Natural killer cell (primary cell): ENCODE measurements around the gene RNF14. TPM values are rescaled to one million over a fixed set of nuclear protein-coding genes. Genes with fewer than 3 reads are reported as not detected.

Experiments used
- ATAC-seq, 3 donors: fragments of 150-1000 bp in 2 of 3; fragments of 200-7000 bp in 1 of 3; cut with Tn5 transposase; 1 replicate in 1 of 3; 2 replicates in 2 of 3; pipeline ENCODE4 v1.10.0; 2021; ENCODE audit warnings: mild to moderate bottlenecking in 2 of 3, moderate library complexity in 2 of 3
- DNase-seq, 2 donors: peaks; one replicate each; pipeline versions ENCODE4 v3.0.0 to v3.0.0-alpha.2; 2013 to 2021; ENCODE audit warnings: mixed read lengths in 1 of 2
- H3K27ac ChIP-seq: one replicate; pipeline ENCODE4 v1.5.1; 2013; ENCODE audit warnings: mild to moderate bottlenecking, low read length
- H3K27me3 ChIP-seq: one replicate; pipeline ENCODE4 v1.6.1; 2013; ENCODE audit warnings: low read length; ENCODE audit not compliant: control insufficient read depth, insufficient read depth
- H3K36me3 ChIP-seq: one replicate; pipeline ENCODE4 v1.6.1; 2013; ENCODE audit warnings: low read length; ENCODE audit not compliant: control insufficient read depth, insufficient read depth
- H3K4me1 ChIP-seq: one replicate; pipeline ENCODE4 v1.6.1; 2013; ENCODE audit warnings: low read length; ENCODE audit not compliant: control insufficient read depth, insufficient read depth
- H3K4me3 ChIP-seq: one replicate; pipeline ENCODE4 v1.5.1; 2013; ENCODE audit warnings: low read length
- H3K9me3 ChIP-seq: one replicate; pipeline ENCODE4 v1.6.1; 2013; ENCODE audit warnings: low read length; ENCODE audit not compliant: control insufficient read depth, insufficient read depth
- H3K27ac Mint-ChIP-seq, 2 donors: one replicate each; pipeline ENCODE4 v1.8.0; 2022; ENCODE audit warnings: mild to moderate bottlenecking in 2 of 2, mixed read lengths in 2 of 2, moderate library complexity in 1 of 2
- H3K27me3 Mint-ChIP-seq, 2 donors: one replicate each; pipeline ENCODE4 v1.8.0; 2022; ENCODE audit warnings: low read depth in 2 of 2, mixed read lengths in 2 of 2
- H3K36me3 Mint-ChIP-seq: one replicate; pipeline ENCODE4 v1.8.0; 2022; ENCODE audit warnings: mixed read lengths
- H3K4me1 Mint-ChIP-seq, 2 donors: one replicate each; pipeline ENCODE4 v1.8.0; 2022; ENCODE audit warnings: mixed read lengths in 2 of 2
- H3K4me3 Mint-ChIP-seq: one replicate; pipeline ENCODE4 v1.8.0; 2022; ENCODE audit warnings: mild to moderate bottlenecking, moderate library complexity, mixed read lengths
- H3K9me3 Mint-ChIP-seq, 2 donors: one replicate each; pipeline ENCODE4 v1.8.0; 2022; ENCODE audit warnings: mixed read lengths in 2 of 2
- CTCF ChIP-seq: fragments of 200-600 bp; IDR thresholded peaks from one replicate; pipeline ENCODE4 v1.8.0; 2022; ENCODE audit warnings: antibody characterized with exemption
- WGBS: methylation state at CpG from one replicate; pipeline ENCODE4 v1.1.7; 2013; ENCODE audit warnings: missing lambda C conversion rate; ENCODE audit not compliant: insufficient coverage; 5-methylcytosine and 5-hydroxymethylcytosine counted together
- intact Hi-C: fragments of 100-400 bp; cut with micrococcal nuclease; formaldehyde crosslinking; loops from one replicate; pipeline ENCODE4 v1.14.2; 2022
- total RNA-seq, 4 donors: library from RNA; stranded (reverse); fragments of 120-200 nt in 1 of 4; gene quantifications; one replicate each; pipeline versions ENCODE4 v1.2.3 to v1.2.4, GENCODE V29; 2013 to 2022

The RNF14 gene
- total RNA-seq, 3 donors from 2014 or later (not counting 1 experiment from before 2014, with no cell fraction given): 20.6 to 29.2 (median 21.3) TPM

DNA sequence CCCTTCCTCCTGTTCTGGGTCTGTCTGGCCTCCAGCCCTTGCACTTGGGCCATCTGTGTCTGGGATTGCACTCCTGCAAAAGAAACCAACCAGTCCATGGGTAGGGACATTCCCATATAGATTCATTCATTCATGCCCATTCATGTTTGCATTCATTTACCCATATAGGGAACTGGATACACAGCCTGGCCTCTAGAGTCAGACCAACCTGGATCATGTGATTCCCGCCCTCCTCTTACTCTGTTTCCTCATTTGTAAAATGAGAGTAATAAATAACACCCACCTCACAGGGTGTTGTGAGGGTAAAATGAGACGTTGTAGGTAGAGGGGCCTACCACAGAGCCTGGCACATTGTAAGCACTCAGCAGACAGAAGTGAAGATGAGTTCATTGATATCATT, 19.4 kb upstream of the RNF14 start:
- Mint-ChIP-seq H3K4me1 (peaks cover 5 to 16% of the 10 kb centered on the region in 2 donors), H3K27me3 (peaks cover 0 to 4% of the 10 kb centered on the region in 2 donors), H3K27ac (no peak overlapping the region), H3K9me3 (no peaks in the 10 kb centered on the region), H3K36me3 (no peaks in the 10 kb centered on the region), H3K4me3 (no peak overlapping the region)
- ATAC-seq (no peak), DNase-seq (no peak)
- Histone ChIP-seq H3K27ac (no peak overlapping the region), H3K4me1 (no peaks in the 10 kb centered on the region), H3K9me3 (no peaks in the 10 kb centered on the region), H3K36me3 (no peaks in the 10 kb centered on the region), H3K4me3 (no peak overlapping the region), H3K27me3 (no peaks in the 10 kb centered on the region)
- WGBS: 43% methylated on average over 1 of the region's 2 CpGs
- no peak for TF ChIP-seq CTCF
- intact Hi-C loops: no loop called here

- Histone ChIP-seq H3K4me1 (no peaks in the 10 kb centered on the region), H3K4me3 (no peak overlapping the region), H3K27ac (no peak overlapping the region), H3K36me3 (no peaks in the 10 kb centered on the region), H3K27me3 (no peaks in the 10 kb centered on the region), H3K9me3 (no peaks in the 10 kb centered on the region)
- Mint-ChIP-seq H3K27ac (no peak overlapping the region), H3K27me3 (peaks cover 0 to 4% of the 10 kb centered on the region in 2 donors), H3K36me3 (no peaks in the 10 kb centered on the region), H3K4me1 (peaks cover 5 to 16% of the 10 kb centered on the region in 2 donors), H3K9me3 (no peaks in the 10 kb centered on the region), H3K4me3 (no peak overlapping the region)
- intact Hi-C loops: no loop called here
- ATAC-seq (no peak), DNase-seq (no peak)
- TF ChIP-seq CTCF: no peak
- 100% methylated on average over 2 of the region's 3 CpGs for WGBS
These were observed 18.5 kb upstream of the RNF14 start for GRCh38 chr5:141950207-141951005.

DNA sequence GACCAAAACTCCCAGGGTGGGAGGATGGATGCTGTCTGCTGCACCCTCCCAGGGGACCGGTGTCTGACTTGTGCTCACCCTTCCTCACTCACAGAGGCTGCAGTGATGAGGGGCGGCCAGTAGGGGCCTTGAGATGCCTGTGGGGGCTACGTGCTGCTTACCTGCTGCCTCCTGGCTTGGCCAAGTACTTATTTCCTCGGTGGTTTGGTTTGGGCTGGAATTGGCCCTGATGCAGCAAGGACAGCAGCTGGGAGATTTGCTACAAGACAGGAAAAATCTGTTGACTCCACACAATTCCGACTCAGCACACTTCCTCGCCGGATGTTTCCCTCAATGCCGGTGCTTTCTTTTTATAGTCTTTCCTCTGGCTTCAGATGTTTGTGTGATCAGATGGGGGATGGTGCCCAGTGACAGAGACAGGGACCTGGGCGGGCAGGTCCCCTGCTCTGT, 17.5 kb upstream of the RNF14 start:
- intact Hi-C loops: no loop called here
- peak; percentile 36 for TF ChIP-seq CTCF

More for the DNA sequence above, 17.5 kb upstream of the RNF14 start:
- Histone ChIP-seq H3K9me3 (no peaks in the 10 kb centered on the region), H3K4me3 (no peak overlapping the region), H3K36me3 (no peaks in the 10 kb centered on the region), H3K27me3 (no peaks in the 10 kb centered on the region), H3K27ac (no peak overlapping the region), H3K4me1 (no peaks in the 10 kb centered on the region)
- Mint-ChIP-seq H3K36me3 (no peaks in the 10 kb centered on the region), H3K4me3 (no peak overlapping the region), H3K27ac (peak overlapping the region in 1 of 2 donors; percentile 56), H3K4me1 (peaks cover 5 to 16% of the 10 kb centered on the region in 2 donors), H3K9me3 (no peaks in the 10 kb centered on the region), H3K27me3 (peaks cover 0 to 4% of the 10 kb centered on the region in 2 donors)
- ATAC-seq (peak in 2 of 3 donors; percentile 58 to 74), DNase-seq (peak in 1 of 2 donors; percentile 53)
- WGBS: 67% methylated on average over 9 of the region's 9 CpGs
